ENCODE data around the gene OAT. TPM values are rescaled to one million over a fixed set of nuclear protein-coding genes. Genes with fewer than 3 reads are reported as not detected.
"Not testable (repeated sequence)": the region's sequence is repeated elsewhere in the genome, so short reads cannot be mapped to it uniquely, and the experiment has no call there.

Gene OAT
- total RNA-seq, 1 donor from 2014 or later: 157 TPM

GRCh38 chr10:124380256-124380995 lies 38.3 kb downstream of the OAT start:
- FAIRE-seq (no peak), DNase-seq (ENCODE audit: low spot score in 2 of 2) (no peak)

- FAIRE-seq: no peak
Measured at GRCh38 chr10:124379609-124380193, 39.0 kb downstream of the OAT start.

GRCh38 chr10:124378881-124379471 lies 39.7 kb downstream of the OAT start:
- DNase-seq (ENCODE audit: low spot score in 2 of 2) (no peak), FAIRE-seq (no peak)

More at GRCh38 chr10:124379609-124380193, 39.0 kb downstream of the OAT start:
- DNase-seq (ENCODE audit: low spot score in 2 of 2): no peak

GRCh38 chr10:124378271-124378670 lies 40.5 kb downstream of the OAT start:
- no peak for FAIRE-seq
- DNase-seq (ENCODE audit: low spot score in 2 of 2): no peak

DNA sequence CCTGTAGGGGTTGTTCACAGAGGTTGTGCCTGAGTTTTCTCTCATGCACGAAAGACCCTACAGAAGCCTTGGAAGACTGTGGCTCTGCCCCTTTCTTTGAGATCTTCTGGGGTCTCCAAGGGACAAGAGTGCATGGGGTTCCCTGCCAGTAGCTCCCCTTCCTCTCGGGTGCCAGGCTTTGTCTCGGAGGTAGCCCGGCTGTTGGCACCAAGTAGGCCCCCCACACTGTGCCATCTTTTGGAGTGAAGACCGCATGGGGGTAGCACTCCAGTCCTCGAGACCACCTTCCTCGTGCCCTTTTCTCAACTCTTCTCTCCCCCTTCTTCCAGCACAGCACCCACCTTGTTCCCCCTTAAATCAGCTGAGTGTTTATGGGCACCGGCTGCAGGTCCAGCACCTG lies 41.6 kb downstream of the OAT start:
- DNase-seq (ENCODE audit: low spot score in 2 of 2) (no peak), FAIRE-seq (no peak)

- DNase-seq (ENCODE audit: low spot score in 2 of 2): no peak
- FAIRE-seq: no peak
Measured at GRCh38 chr10:124376411-124376810, 42.3 kb downstream of the OAT start.

- no peak for FAIRE-seq
- no peak for DNase-seq (ENCODE audit: low spot score in 2 of 2)
Measured at GRCh38 chr10:124375691-124376090, 43.0 kb downstream of the OAT start.

DNA sequence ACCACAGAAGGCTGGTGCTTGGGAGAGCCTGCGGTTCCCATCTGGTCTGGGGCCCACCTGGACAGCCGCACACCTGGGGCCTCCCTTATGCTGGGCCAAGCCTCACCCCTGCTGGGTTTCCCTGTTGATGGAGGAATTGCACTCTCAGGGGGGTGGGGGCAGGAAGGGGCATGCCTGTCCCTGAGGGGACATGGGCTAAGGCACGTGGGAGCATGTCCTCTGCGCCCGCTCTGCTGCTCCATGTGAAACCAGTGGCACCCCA lies 43.4 kb downstream of the OAT start:
- DNase-seq (ENCODE audit: low spot score in 2 of 2): no peak
- no peak for FAIRE-seq

DNA sequence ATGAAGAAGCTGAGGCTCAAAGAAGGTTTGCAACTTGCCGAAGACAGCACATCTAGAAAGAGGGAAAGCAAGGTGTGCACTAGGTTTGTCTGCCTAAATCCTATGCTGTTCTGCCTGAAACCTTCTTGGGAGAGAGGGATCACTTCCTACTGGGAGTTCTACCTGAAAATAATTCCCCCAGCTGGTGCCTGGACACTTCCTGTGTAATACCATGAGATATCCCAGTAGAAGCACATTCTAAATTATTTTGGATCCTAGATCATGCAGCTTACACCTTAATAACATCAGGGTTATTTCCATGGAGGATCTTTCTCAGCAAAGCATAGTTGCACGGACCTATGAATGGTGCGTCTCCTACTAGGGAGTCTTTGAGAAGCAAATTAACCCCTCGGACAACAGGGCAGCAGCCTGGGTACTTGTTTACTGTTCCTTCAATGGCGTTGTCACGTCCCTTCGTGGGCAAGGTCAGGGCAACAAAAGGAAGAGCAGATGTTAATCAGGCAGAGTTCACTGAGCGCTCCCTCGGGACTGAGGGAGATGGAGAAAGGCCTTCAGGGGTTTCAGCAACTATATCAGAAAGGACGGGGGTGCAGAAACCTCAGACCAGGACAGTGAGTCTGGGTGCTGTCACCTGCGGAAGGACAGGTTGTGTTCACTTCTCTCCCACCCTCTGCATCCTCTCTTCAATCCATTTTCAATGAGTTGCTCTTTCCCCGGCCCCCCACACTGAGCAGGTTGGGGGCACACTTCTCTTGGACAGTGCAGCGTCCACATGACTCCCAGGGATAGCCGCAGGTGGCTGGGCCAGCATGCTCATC lies 44.0 kb downstream of the OAT start:
- DNase-seq (ENCODE audit: low spot score in 2 of 2): no peak
- no peak for FAIRE-seq

DNA sequence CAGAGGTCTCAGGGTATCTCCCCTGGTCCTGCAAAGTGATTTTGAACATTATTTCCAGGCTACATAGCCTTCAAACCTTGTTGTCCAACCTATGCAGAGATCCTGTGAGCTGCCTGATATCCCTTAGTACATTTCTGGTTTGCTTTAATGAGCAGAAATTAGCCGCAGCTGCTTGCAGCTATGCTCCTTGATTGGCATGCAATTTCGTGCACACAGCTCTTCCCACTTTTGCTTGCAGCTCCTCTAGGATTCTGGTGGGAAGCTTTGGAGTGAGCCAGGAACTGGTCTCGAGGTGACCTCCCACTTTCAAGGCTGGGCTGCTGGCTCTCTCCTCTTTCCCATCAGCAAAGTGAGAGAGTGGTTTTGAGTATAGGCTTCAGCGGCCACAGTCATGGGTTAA lies 45.8 kb downstream of the OAT start:
- DNase-seq (ENCODE audit: low spot score in 2 of 2) (no peak), FAIRE-seq (no peak)

GRCh38 chr10:124370426-124370825 lies 48.3 kb downstream of the OAT start:
- DNase-seq (ENCODE audit: low spot score in 2 of 2) (no peak), FAIRE-seq (no peak)

GRCh38 chr10:124369986-124370385 lies 48.7 kb downstream of the OAT start:
- DNase-seq (ENCODE audit: low spot score in 2 of 2) (no peak), FAIRE-seq (no peak)

- not testable (repeated sequence) for FAIRE-seq; DNase-seq (ENCODE audit: low spot score in 2 of 2)
Measured at GRCh38 chr10:124369533-124369932, 49.2 kb downstream of the OAT start.

- FAIRE-seq (no peak), DNase-seq (ENCODE audit: low spot score in 2 of 2) (no peak)
Measured at GRCh38 chr10:124369066-124369465, 49.7 kb downstream of the OAT start.

DNA sequence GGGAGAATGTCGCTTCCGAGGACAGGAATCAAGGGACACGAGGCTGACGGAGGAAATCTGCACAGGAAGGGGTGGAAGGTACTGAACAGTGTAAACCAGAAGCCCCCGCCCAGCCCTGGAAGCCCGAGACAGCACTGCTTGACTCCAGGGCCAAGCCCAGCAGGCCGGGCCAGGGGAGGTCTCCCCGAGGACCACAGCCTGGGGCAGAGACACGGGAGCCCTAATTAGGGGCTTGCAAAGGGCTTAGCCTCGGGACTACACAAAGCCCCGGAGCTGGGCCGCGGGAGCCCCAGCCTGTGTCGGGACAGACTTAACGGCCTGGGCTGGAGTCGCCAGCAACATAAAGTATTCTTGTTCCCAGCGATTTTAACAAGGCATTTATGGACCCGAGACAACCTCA lies 50.8 kb downstream of the OAT start:
- FAIRE-seq (no peak), DNase-seq (ENCODE audit: low spot score in 2 of 2) (no peak)

- FAIRE-seq: no peak
- no peak for DNase-seq (ENCODE audit: low spot score in 2 of 2)
Measured at GRCh38 chr10:124367414-124367813, 51.3 kb downstream of the OAT start.

GRCh38 chr10:124366825-124367224 lies 51.9 kb downstream of the OAT start:
- no peak for FAIRE-seq
- no peak for DNase-seq (ENCODE audit: low spot score in 2 of 2)

DNA sequence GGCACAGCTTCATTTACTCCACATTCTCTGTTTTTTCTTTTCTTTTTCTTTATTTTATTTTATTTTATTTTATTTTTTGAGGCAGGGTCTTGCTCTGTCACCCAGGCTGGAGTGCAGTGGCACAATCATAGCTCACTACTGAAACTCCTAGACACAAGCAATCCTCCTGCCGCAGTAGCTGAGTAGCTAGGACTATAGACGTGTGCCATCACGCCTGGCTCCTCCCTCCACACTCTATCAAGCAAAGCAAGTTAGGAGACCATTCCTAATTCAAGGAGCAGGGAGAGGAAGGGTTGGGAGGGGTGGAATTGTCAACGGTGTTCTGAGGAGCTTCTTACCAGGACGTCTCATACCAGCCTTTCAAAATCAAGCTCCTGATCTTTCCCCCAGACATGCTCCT lies 52.4 kb downstream of the OAT start:
- no peak for FAIRE-seq

GRCh38 chr10:124364674-124365073 lies 54.0 kb downstream of the OAT start:
- FAIRE-seq (no peak), DNase-seq (ENCODE audit: low spot score in 2 of 2) (no peak)

More for the DNA sequence above, 52.4 kb downstream of the OAT start:
- no peak for DNase-seq (ENCODE audit: low spot score in 2 of 2)

GRCh38 chr10:124362568-124362967 lies 56.2 kb downstream of the OAT start:
- no peak for FAIRE-seq
- no peak for DNase-seq (ENCODE audit: low spot score in 2 of 2)

GRCh38 chr10:124359336-124359832 lies 59.3 kb downstream of the OAT start:
- DNase-seq (ENCODE audit: low spot score in 2 of 2) (no peak), FAIRE-seq (no peak)

Data from frontal cortex (tissue), 4 donors.